Activated CD4-positive, CD25-positive, alpha-beta regulatory T cell (primary cell): ENCODE results near the gene TAF11.
"Not testable (repeated sequence)": the region's sequence is repeated elsewhere in the genome, so short reads cannot be mapped to it uniquely, and the experiment has no call there.

Experiments used
- DNase-seq, 4 experiments: peaks; one replicate each; lab custom pipeline; 2025; lab: John Stamatoyannopoulos, UW

Gene TAF11, protein sequence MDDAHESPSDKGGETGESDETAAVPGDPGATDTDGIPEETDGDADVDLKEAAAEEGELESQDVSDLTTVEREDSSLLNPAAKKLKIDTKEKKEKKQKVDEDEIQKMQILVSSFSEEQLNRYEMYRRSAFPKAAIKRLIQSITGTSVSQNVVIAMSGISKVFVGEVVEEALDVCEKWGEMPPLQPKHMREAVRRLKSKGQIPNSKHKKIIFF

DNA sequence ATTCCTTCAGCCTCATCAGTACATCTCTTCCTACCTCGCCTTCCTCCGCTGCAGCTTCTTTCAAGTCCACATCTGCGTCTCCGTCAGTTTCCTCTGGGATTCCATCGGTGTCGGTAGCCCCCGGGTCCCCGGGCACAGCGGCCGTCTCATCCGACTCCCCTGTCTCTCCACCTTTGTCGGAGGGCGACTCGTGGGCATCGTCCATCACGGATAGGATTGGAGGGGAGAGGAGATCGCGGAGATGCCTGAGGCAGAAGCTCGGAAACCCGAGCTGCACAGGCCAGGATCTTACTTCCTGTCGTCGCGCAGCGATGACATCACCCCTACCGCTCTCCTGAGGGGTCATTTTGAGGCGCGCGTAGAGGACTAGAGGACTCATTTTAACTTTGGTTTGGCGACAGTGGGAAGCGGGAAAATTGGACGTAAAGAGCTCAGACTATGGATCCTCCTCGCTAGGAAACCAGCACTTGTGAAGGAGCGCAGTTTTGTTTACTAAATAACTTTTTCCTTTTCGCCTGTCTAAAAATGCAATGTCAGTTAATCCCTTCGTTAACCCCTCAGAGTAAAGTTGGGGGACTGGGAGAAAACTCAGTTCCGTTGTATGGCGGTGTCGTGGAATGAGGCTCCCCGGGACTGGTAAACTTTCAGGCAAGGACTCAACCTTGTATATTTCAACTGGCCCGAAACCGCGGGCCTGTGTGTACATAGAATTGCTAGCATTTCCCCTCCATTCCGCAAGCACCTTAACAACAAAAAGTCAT, at the start of gene TAF11:
Gene TAF11 (minus strand): TSS at position 290 of the 761 bp plus-strand sequence. CDS start 85 bp downstream, at position 205.
- DNase-seq, result peak; percentile 76 to 81 (median 78)

- no peak for DNase-seq
These were observed 46.7 kb upstream of the TAF11 start for GRCh38 chr6:34934516-34934915.

DNA sequence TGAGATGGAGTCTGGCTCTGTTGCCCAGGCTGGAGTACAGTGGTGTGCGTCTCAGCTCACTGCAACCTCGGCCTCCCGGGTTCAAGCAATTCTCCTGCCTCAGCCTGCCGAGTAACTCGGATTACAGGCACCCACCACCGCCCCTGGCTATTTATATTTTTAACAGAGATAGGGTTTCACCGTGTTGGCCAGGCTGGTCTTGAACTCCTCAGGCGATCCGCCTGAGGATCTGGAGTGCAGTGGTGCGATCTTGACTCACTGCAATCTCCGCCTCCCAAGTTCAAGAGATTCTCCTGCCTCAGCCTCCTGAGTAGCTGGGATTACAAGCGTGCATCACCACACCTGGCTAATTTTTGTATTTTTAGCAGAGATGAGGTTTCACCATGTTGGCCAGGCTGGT, 44.4 kb upstream of the TAF11 start:
- DNase-seq, result not testable (repeated sequence)

GRCh38 chr6:34930221-34930620, 42.4 kb upstream of the TAF11 start:
- no peak for DNase-seq

DNA sequence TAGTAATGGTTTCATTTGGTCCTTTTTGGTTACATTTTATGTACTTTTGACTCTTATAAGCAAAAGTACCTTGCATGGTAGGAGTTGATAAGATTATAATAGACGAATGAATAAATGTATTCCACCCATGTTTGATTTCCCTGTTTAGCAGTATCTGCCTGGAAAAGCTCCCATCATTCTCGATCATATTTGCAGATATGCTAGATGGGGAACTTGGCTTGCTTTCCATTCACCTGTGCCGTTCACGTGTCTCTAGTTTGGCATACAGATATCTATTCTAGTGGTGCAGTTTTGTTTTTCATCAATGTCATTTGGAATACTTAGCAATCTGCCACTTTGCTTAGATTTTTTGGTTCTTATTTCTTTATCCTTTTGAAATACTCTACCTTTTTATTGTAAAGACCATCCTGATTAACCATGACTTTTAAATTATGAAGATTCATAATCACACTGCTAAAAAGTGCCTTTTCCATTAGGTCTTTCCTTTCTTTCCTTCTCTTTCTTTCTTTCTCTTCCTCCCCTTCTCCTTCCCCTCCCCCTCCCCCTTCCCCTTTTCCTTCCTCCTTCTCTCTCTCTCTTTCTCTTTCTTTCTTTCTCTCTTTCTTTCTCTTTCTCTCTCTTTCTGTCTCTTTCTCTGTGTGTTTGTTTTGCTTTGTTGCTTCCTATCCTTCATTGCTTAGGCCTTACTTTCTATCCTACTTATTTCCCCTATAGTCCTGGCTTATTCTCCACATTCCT, 41.6 kb upstream of the TAF11 start:
- DNase-seq, result no peak

- DNase-seq, result no peak
These were observed 40.9 kb upstream of the TAF11 start for GRCh38 chr6:34928695-34929094.

GRCh38 chr6:34928220-34928619, 40.4 kb upstream of the TAF11 start:
- no peak for DNase-seq

DNA sequence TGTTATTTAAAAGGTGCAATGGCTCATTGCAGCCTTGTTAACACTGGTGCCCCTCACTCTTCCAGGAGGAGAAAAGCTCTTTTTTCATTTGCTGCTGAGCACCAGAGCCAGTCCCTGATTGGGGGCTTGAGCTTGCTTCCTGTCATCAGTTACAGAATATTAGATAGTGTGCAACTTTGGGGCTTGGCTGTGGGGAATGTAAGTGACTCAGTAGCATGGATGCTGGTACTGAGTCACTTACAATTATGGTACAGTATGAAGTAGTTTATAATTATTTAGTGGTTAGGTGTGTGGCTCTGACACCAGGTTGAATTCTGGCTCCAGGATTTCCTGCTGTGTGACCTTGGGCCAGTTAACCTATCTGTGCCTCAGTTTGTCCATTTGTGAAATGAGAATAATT, 38.8 kb upstream of the TAF11 start:
- no peak for DNase-seq

GRCh38 chr6:34924831-34925625, 37.2 kb upstream of the TAF11 start:
- no peak for DNase-seq

GRCh38 chr6:34922177-34922663, 34.4 kb upstream of the TAF11 start:
- no peak for DNase-seq

- no peak for DNase-seq
These were observed 32.3 kb upstream of the TAF11 start for GRCh38 chr6:34920097-34920496.

DNA sequence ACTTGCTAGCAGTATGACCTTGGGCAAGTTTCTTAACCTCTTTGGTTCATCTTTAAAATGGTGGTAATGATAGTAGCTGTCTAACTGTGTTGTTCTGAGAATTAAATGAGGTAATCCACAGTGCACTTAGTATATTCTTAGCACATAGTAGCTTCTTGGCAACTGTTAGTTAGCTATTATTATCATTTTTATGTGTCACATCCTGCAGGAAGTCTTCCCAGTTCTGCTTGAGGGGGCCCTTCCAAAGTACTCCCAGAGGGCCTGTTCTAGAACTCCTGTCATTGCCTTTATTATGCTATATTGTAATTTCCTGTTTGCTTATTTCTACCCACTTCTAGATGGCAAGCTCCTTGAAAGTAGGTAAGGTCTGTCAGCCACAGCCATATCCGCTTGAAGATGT, 31.8 kb upstream of the TAF11 start:
- no peak for DNase-seq

GRCh38 chr6:34917626-34918285, 29.9 kb upstream of the TAF11 start:
- DNase-seq, result no peak

- no peak for DNase-seq
These were observed 28.6 kb upstream of the TAF11 start for GRCh38 chr6:34916348-34916967.

- DNase-seq, result no peak
These were observed 26.5 kb upstream of the TAF11 start for GRCh38 chr6:34914358-34914757.

DNA sequence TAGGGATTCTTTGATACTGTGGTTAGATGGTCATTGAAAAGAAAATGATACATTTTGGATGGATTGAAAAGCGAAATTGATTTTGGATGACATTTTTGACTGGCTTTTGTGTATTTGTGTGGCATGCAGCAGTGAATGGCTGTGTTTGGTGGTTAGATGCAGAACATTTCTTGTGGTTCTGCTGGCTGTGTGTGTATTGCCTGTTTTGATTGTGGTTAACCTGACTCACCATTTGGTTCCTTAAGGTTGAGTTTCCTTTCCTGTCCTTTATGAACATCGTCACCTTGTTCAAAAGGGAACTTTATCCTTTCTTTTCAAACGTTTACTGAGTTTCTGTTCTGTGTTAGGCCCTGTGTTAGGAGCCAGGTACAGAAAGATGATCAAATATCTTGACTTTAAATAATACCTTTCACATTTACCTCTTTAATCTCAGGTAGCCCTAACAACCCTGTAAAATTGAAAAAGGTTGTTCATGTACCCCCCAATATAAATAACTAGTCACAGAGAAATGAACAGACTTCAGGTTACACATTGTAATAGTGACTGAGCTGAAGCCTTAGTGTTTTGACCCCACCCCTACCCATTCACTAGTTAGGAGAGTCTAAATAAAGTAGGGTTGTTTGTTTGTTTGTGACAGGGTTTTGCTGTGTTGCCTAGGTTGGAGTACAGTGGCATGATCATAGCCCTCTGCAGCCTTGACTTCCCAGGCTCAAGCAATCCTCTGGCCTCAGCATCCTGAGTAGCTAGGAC, 25.0 kb upstream of the TAF11 start:
- DNase-seq, result no peak

DNA sequence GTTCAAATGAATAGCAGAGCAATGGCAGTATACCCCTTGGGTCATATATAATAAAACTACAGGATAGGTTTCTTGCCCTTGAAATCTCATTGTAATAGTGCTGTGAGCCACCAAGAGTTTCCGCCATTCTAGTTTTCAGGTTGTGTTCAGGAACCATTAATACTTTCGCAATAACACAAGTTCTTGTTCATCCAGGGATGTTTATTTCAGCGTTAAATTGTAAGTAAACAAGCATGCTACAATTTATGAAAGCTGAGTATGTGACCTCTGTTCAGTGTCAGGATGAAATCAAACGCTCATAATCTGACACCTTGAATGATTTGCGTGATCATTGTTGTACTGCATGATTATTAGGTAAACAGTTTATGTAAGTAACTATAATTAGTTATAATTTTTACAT, 24.0 kb upstream of the TAF11 start:
- DNase-seq, result no peak

DNA sequence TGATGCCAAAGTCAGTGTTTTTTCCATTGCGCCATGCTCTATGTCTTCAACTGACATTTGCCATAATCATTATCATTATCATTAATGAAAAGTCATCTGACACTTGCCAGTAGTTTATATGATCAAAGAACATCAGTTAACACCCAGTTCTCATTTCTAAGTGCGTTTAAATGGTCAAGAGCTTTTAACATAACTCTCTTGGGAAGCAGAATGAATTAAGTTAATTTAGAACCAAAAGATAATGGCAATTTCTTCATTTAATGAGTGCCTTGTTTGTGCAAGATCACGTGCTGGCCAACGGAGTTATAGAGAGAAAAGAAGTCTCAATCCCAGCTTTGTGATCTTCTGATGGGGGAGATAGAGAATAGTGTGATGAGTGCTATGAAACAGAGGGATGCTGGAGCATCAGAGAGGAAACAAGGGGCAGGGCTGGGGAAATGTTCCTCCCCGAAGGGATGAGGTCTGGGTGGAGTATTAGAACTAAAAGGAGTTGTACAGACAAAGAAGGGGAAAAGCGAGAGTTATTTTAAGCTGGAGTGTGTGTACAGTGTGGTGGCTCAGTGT, 21.6 kb upstream of the TAF11 start:
- DNase-seq, result no peak

DNA sequence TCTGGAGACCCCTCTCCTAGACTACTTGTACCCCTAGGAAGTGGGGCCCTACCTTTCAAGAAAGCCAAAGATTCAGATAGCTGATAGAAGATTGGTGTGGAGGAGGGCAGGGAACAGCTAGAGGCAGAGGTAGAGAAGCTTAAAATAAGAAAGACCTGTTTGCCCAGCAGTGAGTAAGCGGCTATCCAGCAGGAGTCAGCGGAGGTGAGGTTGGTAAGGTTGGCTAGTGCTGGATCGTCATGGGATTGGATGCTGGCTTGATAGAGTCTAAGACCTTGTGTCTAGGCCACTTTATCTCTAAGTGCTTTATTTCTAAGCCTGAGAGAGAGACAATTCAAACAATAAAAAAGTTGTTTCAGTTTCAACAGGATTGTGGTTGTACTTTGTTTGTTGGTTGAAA, 20.4 kb upstream of the TAF11 start:
- DNase-seq, result no peak

DNA sequence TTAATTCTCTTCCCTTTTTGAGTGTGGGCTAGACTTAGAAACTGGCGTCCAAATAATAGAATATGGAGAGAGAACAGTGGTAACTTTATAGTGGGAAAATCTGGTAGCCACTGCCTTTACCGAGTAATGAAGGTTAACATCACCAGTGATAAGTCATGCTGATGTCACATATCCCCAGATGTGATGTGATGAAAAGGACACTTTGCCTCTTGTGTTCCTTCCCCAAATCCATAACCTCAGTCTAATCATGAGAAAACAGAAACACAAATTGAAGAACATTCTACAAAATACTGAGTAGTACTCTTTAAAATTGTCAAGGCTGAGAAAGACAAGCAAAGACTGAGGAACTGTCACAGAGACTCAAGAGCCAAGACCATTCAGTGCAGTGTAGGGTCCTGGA, 19.0 kb upstream of the TAF11 start:
- DNase-seq, result no peak
